SK-N-SH treated with all-trans-retinoic acid at 6 μM for 48 hours (cell line): Measurements from ENCODE around the gene CATSPER2.

ENCODE experiments used
- ARNTL ChIP-seq: fragments of 450-650 bp; formaldehyde crosslinking; IDR thresholded peaks from 2 replicates; pipeline ENCODE4 v1.5.0; 2020; ENCODE audit warnings: low read depth, mild to moderate bottlenecking, moderate library complexity, borderline replicate concordance
- CREB5 ChIP-seq: fragments of 250-450 bp; sonication (Bioruptor Pico); IDR thresholded peaks from 2 replicates; pipeline ENCODE4 v1.5.1; 2020; ENCODE audit warnings: low read depth, mild to moderate bottlenecking, moderate library complexity
- ISL1 ChIP-seq: fragments of 250-450 bp; sonication (Bioruptor Pico); IDR thresholded peaks from 2 replicates; pipeline ENCODE4 v2.1.2; 2022; ENCODE audit warnings: mild to moderate bottlenecking, moderate library complexity
- PATZ1 ChIP-seq: fragments of 250-450 bp; sonication (Bioruptor Pico); IDR thresholded peaks from 2 replicates; pipeline ENCODE4 v1.8.0; 2020; ENCODE audit warnings: mild to moderate bottlenecking, moderate library complexity, borderline replicate concordance
- PPARA ChIP-seq: fragments of 250-450 bp; sonication (Bioruptor Pico); IDR thresholded peaks from 2 replicates; pipeline ENCODE4 v1.5.0; 2020; ENCODE audit warnings: mild to moderate bottlenecking, borderline replicate concordance
- RARB ChIP-seq: fragments of 250-450 bp; sonication (Bioruptor Pico); IDR thresholded peaks from 2 replicates; pipeline ENCODE4 v1.8.0; 2021; ENCODE audit warnings: mild to moderate bottlenecking, moderate library complexity
- TCF4 ChIP-seq: fragments of 250-450 bp; sonication (Bioruptor Pico); IDR thresholded peaks from 2 replicates; pipeline ENCODE4 v1.8.0; 2021; ENCODE audit warnings: mild to moderate bottlenecking, moderate library complexity, borderline replicate concordance
- TOX ChIP-seq: fragments of 250-450 bp; sonication (Bioruptor Pico); IDR thresholded peaks from 2 replicates; pipeline ENCODE4 v1.8.0; 2021; ENCODE audit warnings: mild to moderate bottlenecking, moderate library complexity, borderline replicate concordance
- ZFP30 ChIP-seq: fragments of 450-650 bp; formaldehyde crosslinking; IDR thresholded peaks from 2 replicates; pipeline ENCODE4 v1.5.0; 2022; ENCODE audit warnings: mild to moderate bottlenecking, moderate library complexity
- ZNF8 ChIP-seq: fragments of 450-650 bp; formaldehyde crosslinking; IDR thresholded peaks from 2 replicates; pipeline ENCODE4 v1.5.0; 2020; ENCODE audit warnings: mild to moderate bottlenecking, moderate library complexity

GRCh38 chr15:43648649-43649429 lies at the start of gene CATSPER2:
- TF ChIP-seq TOX (CRISPR knock-in tag) (no peak), ISL1 (CRISPR knock-in tag) (no peak), RARB (no peak), ZNF8 (CRISPR knock-in tag) (no peak), PATZ1 (CRISPR knock-in tag) (no peak), CREB5 (no peak), TCF4 (CRISPR knock-in tag) (no peak), ZFP30 (no peak), ARNTL (no peak), PPARA (no peak)
